A172 (cell line): ENCODE data around the gene STK38L. TPM values are rescaled to one million over a fixed set of nuclear protein-coding genes. Genes with fewer than 3 reads are reported as not detected.

ENCODE experiments used
- DNase-seq: peaks from one replicate; pipeline ENCODE4 v3.0.0-alpha.2; 2015; ENCODE audit warnings: low spot score
- total RNA-seq: library from RNA; depleted of rRNA; stranded (reverse); fragments of >200 nt; shearing (Covaris generic); gene quantifications from 2 replicates; pipeline ENCODE4 v1.2.3, GENCODE V29; 2014; rRNA removed

STK38L gene
- total RNA-seq, 1 experiment from 2014 or later: 34.8 TPM

DNA sequence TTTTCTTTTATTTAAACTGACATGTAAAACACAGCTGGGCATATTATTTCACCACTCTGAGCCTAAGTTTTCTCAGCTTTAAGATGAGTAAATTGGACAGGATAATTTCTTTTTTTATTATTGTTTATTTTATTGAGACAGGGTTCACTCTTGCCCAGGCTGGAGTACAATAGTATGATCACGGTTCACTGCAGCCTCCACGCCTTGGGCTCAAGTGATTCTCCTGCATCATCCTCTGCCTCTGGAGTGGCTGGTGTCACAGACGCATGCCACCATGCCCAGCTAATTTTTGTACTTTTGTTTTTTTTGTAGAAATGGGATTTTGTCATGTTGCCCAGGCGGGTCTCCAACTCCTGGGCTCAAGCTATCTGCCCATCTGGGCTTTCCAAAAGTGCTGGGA, 101.3 kb downstream of the STK38L start:
- no peak for DNase-seq

DNA sequence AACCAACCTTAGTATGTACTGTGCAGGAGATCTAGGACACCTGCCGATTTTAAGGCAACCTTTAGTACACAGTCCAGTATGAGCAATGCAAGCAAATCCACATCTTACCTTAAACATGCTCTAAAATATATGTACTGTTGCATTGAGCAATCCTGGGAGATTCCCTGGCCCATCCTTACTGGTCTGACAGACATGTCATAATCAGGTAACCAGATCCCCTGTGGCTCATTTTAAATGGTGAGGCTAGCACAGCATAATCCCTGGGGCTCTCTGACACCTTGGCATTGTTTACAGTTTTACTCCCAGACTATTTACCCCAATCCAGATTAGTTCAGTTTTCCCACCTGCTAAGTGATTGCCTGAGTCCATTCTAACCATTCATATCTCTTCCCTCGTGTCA, 103.7 kb downstream of the STK38L start:
- DNase-seq: no peak

DNA sequence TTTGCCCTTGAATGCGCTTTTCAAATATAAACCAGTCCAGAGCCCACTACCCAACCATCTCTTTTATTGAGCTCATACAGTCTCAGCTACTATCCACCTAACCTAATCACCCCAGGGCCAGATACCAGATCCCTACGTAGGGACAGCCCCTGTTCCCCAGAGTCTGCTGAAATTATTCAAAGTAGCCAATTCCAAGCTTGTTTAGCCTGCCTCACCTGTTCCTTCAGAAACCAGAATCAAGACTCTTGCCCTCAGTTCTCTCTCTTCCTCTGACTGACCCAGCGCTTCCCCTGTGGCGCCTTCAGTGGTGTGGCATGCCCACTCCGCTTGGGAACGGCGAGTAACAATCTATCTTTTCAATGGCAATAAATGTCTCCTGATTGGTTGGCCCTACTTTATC, 107.4 kb downstream of the STK38L start:
- no peak for DNase-seq

DNA sequence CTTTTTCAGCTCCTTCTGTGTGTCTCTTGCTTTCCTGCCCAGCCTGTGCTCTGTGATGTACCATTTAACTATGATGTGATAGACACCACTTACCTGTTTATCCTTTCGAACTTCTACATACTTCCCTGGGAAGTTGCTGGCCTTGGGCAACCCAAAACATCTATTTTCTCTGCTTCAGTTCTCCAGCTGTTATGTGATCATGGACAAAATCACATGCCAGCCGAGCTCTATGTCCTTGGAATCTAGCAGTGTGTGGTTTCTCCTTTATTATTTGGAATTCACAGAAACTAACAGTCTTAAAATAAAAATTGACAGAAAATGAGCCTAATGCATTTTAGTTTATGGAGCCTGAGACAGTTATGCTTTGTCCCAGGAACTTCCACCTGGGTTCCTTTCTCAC, 111.4 kb downstream of the STK38L start:
- no peak for DNase-seq

DNA sequence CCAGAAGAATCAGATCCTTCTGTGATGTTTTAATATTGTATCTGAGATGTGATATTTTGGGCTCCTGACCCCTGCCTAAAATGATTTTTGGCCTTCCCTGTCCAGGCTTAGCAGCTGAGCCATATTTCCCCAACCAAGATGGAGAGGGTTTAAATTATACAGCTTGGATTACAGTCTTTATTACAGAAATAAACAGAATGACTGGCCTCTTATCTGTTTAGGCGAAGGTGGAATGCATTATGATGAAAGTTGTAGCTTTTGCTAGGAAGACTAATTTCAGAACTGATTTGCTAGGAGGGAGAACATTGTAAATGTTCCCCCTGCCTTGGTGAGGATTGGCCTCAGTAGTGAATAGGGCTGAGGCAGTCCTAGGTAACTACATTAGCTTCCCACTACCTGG, 111.9 kb downstream of the STK38L start:
- no peak for DNase-seq

DNA sequence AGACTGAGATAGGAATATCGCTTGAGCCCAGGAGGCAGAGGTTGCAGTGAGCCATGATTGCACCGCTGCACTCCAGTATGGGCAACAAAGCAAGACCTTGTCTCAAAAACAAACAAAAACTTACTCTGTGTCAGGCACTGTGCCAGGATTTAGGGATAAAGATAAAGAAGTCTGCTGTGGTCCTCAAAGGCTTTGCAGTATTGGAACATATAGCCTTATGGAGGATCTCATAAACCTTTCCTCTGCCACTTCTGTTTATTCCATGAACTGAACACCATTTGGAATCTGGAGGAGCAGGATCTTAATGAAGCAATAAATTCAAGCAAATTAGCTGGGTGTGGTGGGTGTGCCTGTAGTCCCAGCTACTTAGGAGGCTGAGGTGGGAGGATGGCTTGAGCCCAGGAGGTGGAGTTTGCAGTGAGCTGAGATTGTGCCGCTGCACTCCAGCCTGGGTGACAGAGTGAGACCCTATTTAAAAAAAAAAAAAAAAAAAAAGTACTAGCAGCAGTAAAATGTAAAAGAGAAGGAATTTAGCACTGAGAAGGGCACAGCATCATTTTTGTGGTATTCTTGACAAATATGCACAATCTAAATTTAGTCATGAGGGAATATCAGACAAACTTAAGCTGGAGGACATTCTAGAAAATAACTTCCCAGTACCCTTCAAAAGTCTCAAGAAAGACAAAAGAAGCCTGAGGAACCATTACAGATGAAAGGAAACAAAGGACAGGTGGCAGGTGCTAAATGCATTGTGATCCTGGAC, 115.7 kb downstream of the STK38L start:
- no peak for DNase-seq

DNA sequence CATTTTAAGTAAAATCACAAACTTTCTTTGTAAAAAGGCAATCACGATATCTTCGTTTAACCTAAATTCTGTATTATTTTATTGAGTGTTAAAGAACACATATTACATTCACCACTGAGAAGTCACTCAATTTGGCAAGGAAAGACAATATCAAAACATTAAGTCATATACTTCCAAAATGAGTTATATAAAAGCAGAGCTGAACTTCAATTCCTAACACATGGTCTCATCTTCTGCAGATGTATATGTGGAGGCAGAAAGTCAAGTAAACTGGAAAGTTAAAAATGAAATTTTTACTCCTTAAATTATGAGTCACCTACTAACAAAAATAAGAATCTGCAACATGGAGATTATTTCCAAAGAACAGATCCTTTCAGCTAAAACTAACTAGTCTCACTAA, 117.3 kb downstream of the STK38L start:
- DNase-seq: no peak

DNA sequence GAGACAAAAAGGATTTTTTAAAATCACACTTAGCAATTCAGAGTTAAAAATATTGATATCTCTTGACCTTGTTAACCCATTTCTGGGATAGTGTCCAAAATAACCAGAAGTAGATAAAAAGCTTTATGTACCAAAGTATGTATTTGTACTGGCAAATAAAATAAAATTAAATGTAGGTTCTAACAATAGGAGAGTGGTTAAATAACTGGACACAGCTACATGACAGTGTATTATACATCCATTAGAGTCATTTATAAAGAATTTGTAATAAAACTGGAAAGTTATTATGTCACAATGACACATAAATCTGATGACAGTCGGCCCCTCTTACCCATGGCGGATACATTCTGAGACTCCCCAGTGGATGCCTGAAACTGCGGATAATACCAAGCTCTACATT, 122.5 kb downstream of the STK38L start:
- peak; percentile 34 for DNase-seq

DNA sequence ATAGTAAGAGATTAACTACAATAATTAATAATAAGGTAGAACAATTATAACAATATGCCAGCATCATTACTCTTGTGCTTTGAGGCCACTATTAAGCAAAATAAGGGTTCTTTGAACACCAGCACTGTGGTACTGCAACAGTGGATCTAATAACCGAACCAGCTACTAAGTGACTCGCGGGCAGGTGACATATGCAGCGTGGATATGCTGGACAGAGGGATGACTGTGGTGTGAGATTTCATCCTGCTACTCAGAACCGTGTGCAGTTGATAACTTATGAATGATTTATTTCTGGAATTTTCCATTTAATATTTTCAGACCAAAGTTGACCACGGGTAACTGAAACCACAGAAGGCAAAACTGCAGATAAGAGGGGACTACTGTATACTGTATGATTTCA, 123.0 kb downstream of the STK38L start:
- peak; percentile 37 for DNase-seq

Other genes with a start within 250 kb of the STK38L start
- 99.1 and 254 TPM in 2 replicates for gene TM7SF3, start 229.9 kb upstream of the STK38L start, total RNA-seq
- 72.5 and 102 TPM in 2 replicates for gene MED21, start 221.7 kb upstream of the STK38L start, total RNA-seq
- gene C12orf71, start 161.7 kb upstream of the STK38L start, total RNA-seq: not detected in 2 replicates
- gene BMAL2, start 88.5 kb downstream of the STK38L start, total RNA-seq: 37.2 and 50.3 TPM in 2 replicates
- not detected in 2 replicates for gene SMCO2, start 202.4 kb downstream of the STK38L start, total RNA-seq